ENCODE measurements around the gene AKAIN1. TPM values are rescaled to one million over a fixed set of nuclear protein-coding genes. Genes with fewer than 3 reads are reported as not detected.

Gene AKAIN1
- polyA plus RNA-seq, 1 donor from 2014 or later: not detected

GRCh38 chr18:5196253-5197031 lies 615 bp downstream of the AKAIN1 start:
- no peaks in the 10 kb centered on the region for H3F3A ChIP-seq (ENCODE audit: insufficient read depth, low read length, poor library complexity, severe bottlenecking)
- H2AFZ ChIP-seq (ENCODE audit: low read depth, low read length): no peak overlapping the region
- no peak for TF ChIP-seq TAF1 (IDR thresholded peaks at IDR 0.05; ENCODE audit: low read depth)
- no peak for TF ChIP-seq EP300 (conservative IDR thresholded peaks at IDR 0.05; ENCODE audit: poor library complexity, severe bottlenecking)
- TF ChIP-seq SMC3 (conservative IDR thresholded peaks at IDR 0.05; ENCODE audit: poor library complexity): no peak
- no peak for TF ChIP-seq MXI1 (conservative IDR thresholded peaks at IDR 0.05; ENCODE audit: poor library complexity, severe bottlenecking)
- TF ChIP-seq POLR2AphosphoS5 (IDR thresholded peaks at IDR 0.05): no peak
- TF ChIP-seq CTCF (IDR thresholded peaks at IDR 0.05; ENCODE audit: poor library complexity, severe bottlenecking): no peak
- TF ChIP-seq EZH2 (IDR thresholded peaks at IDR 0.05; ENCODE audit: borderline replicate concordance, insufficient read depth, low read length, poor library complexity, severe bottlenecking): no peak
- no peak for TF ChIP-seq RAD21 (conservative IDR thresholded peaks at IDR 0.05)
- TF ChIP-seq REST (IDR thresholded peaks at IDR 0.05; ENCODE audit: borderline replicate concordance): no peak
- no peaks in the 10 kb centered on the region for H4K20me1 ChIP-seq (ENCODE audit: insufficient read depth)
- no peaks in the 10 kb centered on the region for H3K9me2 ChIP-seq (ENCODE audit: insufficient read depth, low read length)
- H3K9me3 ChIP-seq (ENCODE audit: low read length): no peaks in the 10 kb centered on the region
- H3K9ac ChIP-seq (ENCODE audit: low read length): peak overlapping the region; percentile 41
- no peaks in the 10 kb centered on the region for H3K79me2 ChIP-seq (replicated peaks; ENCODE audit: insufficient read depth, low read length)
- H3K36me3 ChIP-seq (ENCODE audit: insufficient read depth, low read length): no peaks in the 10 kb centered on the region
- H3K27me3 ChIP-seq (ENCODE audit: insufficient read depth, low read depth, low read length): peaks cover 84% of the 10 kb centered on the region
- peak overlapping the region; percentile 68 for H3K4me3 ChIP-seq (ENCODE audit: low read length)
- peak overlapping the region; percentile 72 for H3K4me2 ChIP-seq (ENCODE audit: low read length)
- no peak overlapping the region for H3K27ac ChIP-seq (ENCODE audit: low read length)

- Histone ChIP-seq H3K4me2 (ENCODE audit: low read length) (no peak overlapping the region), H3K4me3 (ENCODE audit: low read length) (peak overlapping the region; percentile 68), H2AFZ (ENCODE audit: low read depth, low read length) (no peak overlapping the region), H3F3A (ENCODE audit: insufficient read depth, low read length, poor library complexity, severe bottlenecking) (no peaks in the 10 kb centered on the region), H3K79me2 (replicated peaks; ENCODE audit: insufficient read depth, low read length) (no peaks in the 10 kb centered on the region), H3K9me3 (ENCODE audit: low read length) (no peaks in the 10 kb centered on the region), H3K9me2 (ENCODE audit: insufficient read depth, low read length) (no peaks in the 10 kb centered on the region), H3K27me3 (ENCODE audit: insufficient read depth, low read depth, low read length) (peaks cover 76% of the 10 kb centered on the region), H3K27ac (ENCODE audit: low read length) (no peak overlapping the region), H4K20me1 (ENCODE audit: insufficient read depth) (no peaks in the 10 kb centered on the region), H3K9ac (ENCODE audit: low read length) (no peak overlapping the region), H3K36me3 (ENCODE audit: insufficient read depth, low read length) (no peaks in the 10 kb centered on the region)
- TF ChIP-seq REST (IDR thresholded peaks at IDR 0.05; ENCODE audit: borderline replicate concordance) (no peak), EZH2 (IDR thresholded peaks at IDR 0.05; ENCODE audit: borderline replicate concordance, insufficient read depth, low read length, poor library complexity, severe bottlenecking) (no peak), RAD21 (conservative IDR thresholded peaks at IDR 0.05) (no peak), EP300 (conservative IDR thresholded peaks at IDR 0.05; ENCODE audit: poor library complexity, severe bottlenecking) (no peak), POLR2AphosphoS5 (IDR thresholded peaks at IDR 0.05) (no peak), CTCF (IDR thresholded peaks at IDR 0.05; ENCODE audit: poor library complexity, severe bottlenecking) (no peak), MXI1 (conservative IDR thresholded peaks at IDR 0.05; ENCODE audit: poor library complexity, severe bottlenecking) (no peak), TAF1 (IDR thresholded peaks at IDR 0.05; ENCODE audit: low read depth) (no peak), SMC3 (conservative IDR thresholded peaks at IDR 0.05; ENCODE audit: poor library complexity) (no peak)
Measured at GRCh38 chr18:5195656-5196055, 1.4 kb downstream of the AKAIN1 start.
